HuH-7 (cell line): Measurements from ENCODE around the gene OR12D1.
"Not testable (repeated sequence)": the region's sequence is repeated elsewhere in the genome, so short reads cannot be mapped to it uniquely, and the experiment has no call there.

Source experiments
- DNase-seq: peaks from one replicate; pipeline ENCODE4 v3.0.0; 2011; ENCODE audit warnings: low spot score

The OR12D1 gene

GRCh38 chr6:29414588-29414987 lies at the start of gene OR12D1:
Gene OR12D1, plus strand, starts transcription at chr6:29414928.
- no peak for DNase-seq

GRCh38 chr6:29368765-29369164 lies 46.0 kb upstream of the OR12D1 start, which contains the start of gene OR5V1:
Gene OR5V1, minus strand, starts transcription at chr6:29368865. Its CDS starts 12,670 bp downstream, at chr6:29356195.
- DNase-seq = no peak

GRCh38 chr6:29375191-29375590 lies 39.5 kb upstream of the OR12D1 start, which contains the start of gene OR12D3:
Gene OR12D3, minus strand, starts transcription at chr6:29375291. Its CDS starts 4 bp downstream, at chr6:29375287.
- no peak for DNase-seq

- no peak for DNase-seq
These were observed 38.7 kb upstream of the OR12D1 start for GRCh38 chr6:29376003-29376402.

- DNase-seq = no peak
These were observed 26.2 kb upstream of the OR12D1 start for GRCh38 chr6:29388533-29388932.

GRCh38 chr6:29395331-29395730 lies 19.4 kb upstream of the OR12D1 start, which contains the start of gene OR12D2:
Gene OR12D2, plus strand, starts transcription at chr6:29395631. Its CDS starts 1,069 bp downstream, at chr6:29396700.
- no peak for DNase-seq

GRCh38 chr6:29399525-29399924 lies 15.2 kb upstream of the OR12D1 start:
- no peak for DNase-seq

- DNase-seq = no peak
These were observed 10.9 kb upstream of the OR12D1 start for GRCh38 chr6:29403801-29404200.

- no peak for DNase-seq
These were observed 4.8 kb downstream of the OR12D1 start for GRCh38 chr6:29419516-29419915.

- DNase-seq = no peak
These were observed 9.4 kb downstream of the OR12D1 start for GRCh38 chr6:29424168-29424567.

GRCh38 chr6:29424575-29424974 lies 9.8 kb downstream of the OR12D1 start:
- no peak for DNase-seq

GRCh38 chr6:29425075-29425474 lies 10.3 kb downstream of the OR12D1 start:
- no peak for DNase-seq

- no peak for DNase-seq
These were observed 11.9 kb downstream of the OR12D1 start for GRCh38 chr6:29426654-29427053.

GRCh38 chr6:29436730-29437129 lies 22.0 kb downstream of the OR12D1 start:
- not testable (repeated sequence) for DNase-seq

- no peak for DNase-seq
These were observed 24.3 kb downstream of the OR12D1 start, which contains the start of gene OR10C1 for GRCh38 chr6:29439006-29439405. Gene OR10C1, plus strand, starts transcription at chr6:29439306. Its CDS starts 710 bp downstream, at chr6:29440016.

GRCh38 chr6:29442719-29443118 lies 28.0 kb downstream of the OR12D1 start:
- no peak for DNase-seq

- DNase-seq = not testable (repeated sequence)
These were observed 29.3 kb downstream of the OR12D1 start for GRCh38 chr6:29444031-29444430.

- no peak for DNase-seq
These were observed 32.9 kb downstream of the OR12D1 start for GRCh38 chr6:29447670-29448069.

- DNase-seq = no peak
These were observed 36.9 kb downstream of the OR12D1 start for GRCh38 chr6:29451471-29452193.

GRCh38 chr6:29456971-29457370 lies 42.2 kb downstream of the OR12D1 start, which contains the start of the genes OR11A1 and OR2H1:
Gene OR11A1, minus strand, starts transcription at chr6:29457071. Its CDS starts 29,430 bp downstream, at chr6:29427641.
Gene OR2H1, plus strand, starts transcription at chr6:29457155. Its CDS starts 4,615 bp downstream, at chr6:29461770.
- DNase-seq = no peak

GRCh38 chr6:29461021-29461814 lies 46.5 kb downstream of the OR12D1 start:
- DNase-seq = no peak

GRCh38 chr6:29462022-29462421 lies 47.3 kb downstream of the OR12D1 start:
- DNase-seq = no peak

- no peak for DNase-seq
These were observed 50.6 kb downstream of the OR12D1 start for GRCh38 chr6:29465279-29465678.
